ENCODE results near the gene PDZRN3. TPM values are rescaled to one million over a fixed set of nuclear protein-coding genes. Genes with fewer than 3 reads are reported as not detected.

PDZRN3 gene
- total RNA-seq, 1 experiment from 2014 or later = 5.9 TPM

DNA sequence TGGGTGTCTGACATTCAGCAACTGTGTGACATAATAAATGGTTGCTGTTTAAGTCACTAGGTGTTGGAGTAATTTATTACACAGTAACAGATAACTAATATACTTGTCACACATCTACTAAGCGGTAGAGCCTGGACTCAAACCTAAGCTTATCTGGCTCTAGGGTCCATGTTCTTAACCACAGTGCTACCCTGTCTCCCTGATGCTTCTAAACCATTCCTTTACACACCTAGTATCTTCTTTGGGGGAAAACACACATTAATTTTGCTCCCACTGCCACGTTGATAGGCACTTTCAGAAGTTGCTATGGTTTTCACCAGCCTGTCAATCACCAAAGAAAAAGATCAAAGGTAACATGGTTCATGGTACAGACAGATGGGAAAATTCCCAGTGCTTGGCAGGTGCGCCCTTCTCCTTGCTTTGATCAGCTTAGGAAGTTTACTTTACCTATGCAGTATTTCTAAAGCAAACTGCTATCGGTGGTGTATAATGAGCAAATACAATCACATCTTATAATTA is 150.8 kb downstream of the PDZRN3 start:
- Histone ChIP-seq H2BK5ac (ENCODE audit: insufficient read length, low read length) (no peak overlapping the region), H3K4me2 (ENCODE audit: insufficient read depth, insufficient read length, low read length) (no peak overlapping the region), H4K20me1 (ENCODE audit: control insufficient read depth, insufficient read depth, insufficient read length) (no peaks in the 10 kb centered on the region), H3K4me1 (ENCODE audit: insufficient read depth, low read length) (peaks cover 2% of the 10 kb centered on the region), H3T11ph (ENCODE audit: low read length) (no peak overlapping the region), H4K8ac (replicated peaks; ENCODE audit: insufficient read length, low read depth, low read length) (no peak overlapping the region), H2AK5ac (ENCODE audit: insufficient read length, low read length) (no peak overlapping the region), H3K9ac (ENCODE audit: extremely low read depth, insufficient read length, low read length) (no peak overlapping the region), H3K56ac (ENCODE audit: insufficient read length, low read depth, low read length) (no peak overlapping the region), H3K9me3 (ENCODE audit: control insufficient read depth, low read depth, low read length) (no peaks in the 10 kb centered on the region), H2AFZ (ENCODE audit: low read length) (no peak overlapping the region), H2BK12ac (ENCODE audit: insufficient read length, low read depth, low read length) (no peak overlapping the region), H3K79me2 (ENCODE audit: insufficient read depth, low read length) (no peaks in the 10 kb centered on the region), H3K79me1 (ENCODE audit: insufficient read depth, low read depth, low read length, poor library complexity, severe bottlenecking) (no peaks in the 10 kb centered on the region), H3K4ac (ENCODE audit: low read depth, low read length) (no peak overlapping the region), H3K14ac (ENCODE audit: insufficient read depth, low read length) (no peak overlapping the region), H2BK15ac (ENCODE audit: low read depth, low read length) (no peak overlapping the region), H3K23ac (ENCODE audit: insufficient read length, low read depth, low read length) (no peak overlapping the region), H3K27ac (ENCODE audit: insufficient read length, low read depth, low read length) (no peak overlapping the region), H3K18ac (ENCODE audit: insufficient read length, low read depth, low read length) (no peak overlapping the region), H3K27me3 (ENCODE audit: insufficient read depth, low read length) (no peaks in the 10 kb centered on the region), H2BK120ac (ENCODE audit: low read depth, low read length, poor library complexity, severe bottlenecking) (no peak overlapping the region), H4K91ac (ENCODE audit: insufficient read length, low read depth, low read length) (no peak overlapping the region), H3K23me2 (ENCODE audit: insufficient read length, low read depth, low read length, poor library complexity, severe bottlenecking) (no peaks in the 10 kb centered on the region), H4K5ac (ENCODE audit: insufficient read length, low read depth, low read length) (no peak overlapping the region), H2BK20ac (ENCODE audit: low read depth, low read length, poor library complexity, severe bottlenecking) (no peak overlapping the region)
- no peak overlapping the region for H3K4me3 Mint-ChIP-seq
- no peak for DNase-seq
- H3K27ac Mint-ChIP-seq = no peak overlapping the region
- peaks cover 4 to 10% (median 9%) of the 10 kb centered on the region in 3 experiments for H3K36me3 Mint-ChIP-seq (ENCODE audit: insufficient read depth in 1 of 3, low read depth in 3 of 3)
- no peaks in the 10 kb centered on the region for H3K27me3 Mint-ChIP-seq (ENCODE audit: low read depth)
- peaks cover 4 to 17% of the 10 kb centered on the region in 2 experiments; a peak in 4 of 5 replicates for H3K9me3 Mint-ChIP-seq
- peaks cover 21 to 28% of the 10 kb centered on the region in 2 experiments for H3K4me1 Mint-ChIP-seq
- TF ChIP-seq, protein P1, sequence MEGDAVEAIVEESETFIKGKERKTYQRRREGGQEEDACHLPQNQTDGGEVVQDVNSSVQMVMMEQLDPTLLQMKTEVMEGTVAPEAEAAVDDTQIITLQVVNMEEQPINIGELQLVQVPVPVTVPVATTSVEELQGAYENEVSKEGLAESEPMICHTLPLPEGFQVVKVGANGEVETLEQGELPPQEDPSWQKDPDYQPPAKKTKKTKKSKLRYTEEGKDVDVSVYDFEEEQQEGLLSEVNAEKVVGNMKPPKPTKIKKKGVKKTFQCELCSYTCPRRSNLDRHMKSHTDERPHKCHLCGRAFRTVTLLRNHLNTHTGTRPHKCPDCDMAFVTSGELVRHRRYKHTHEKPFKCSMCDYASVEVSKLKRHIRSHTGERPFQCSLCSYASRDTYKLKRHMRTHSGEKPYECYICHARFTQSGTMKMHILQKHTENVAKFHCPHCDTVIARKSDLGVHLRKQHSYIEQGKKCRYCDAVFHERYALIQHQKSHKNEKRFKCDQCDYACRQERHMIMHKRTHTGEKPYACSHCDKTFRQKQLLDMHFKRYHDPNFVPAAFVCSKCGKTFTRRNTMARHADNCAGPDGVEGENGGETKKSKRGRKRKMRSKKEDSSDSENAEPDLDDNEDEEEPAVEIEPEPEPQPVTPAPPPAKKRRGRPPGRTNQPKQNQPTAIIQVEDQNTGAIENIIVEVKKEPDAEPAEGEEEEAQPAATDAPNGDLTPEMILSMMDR (conservative IDR thresholded peaks at IDR 0.05) = no peak
- WGBS (ENCODE audit: extremely low coverage, insufficient read length, low lambda C conversion rate) = no CpG with 5 or more reads among the region's 4 CpGs

Data from H9 (cell line).